ENCODE measurements around the gene PLA2G4E. TPM values are rescaled to one million over a fixed set of nuclear protein-coding genes. Genes with fewer than 3 reads are reported as not detected.

The PLA2G4E gene
- total RNA-seq, 1 donor: not detected

DNA sequence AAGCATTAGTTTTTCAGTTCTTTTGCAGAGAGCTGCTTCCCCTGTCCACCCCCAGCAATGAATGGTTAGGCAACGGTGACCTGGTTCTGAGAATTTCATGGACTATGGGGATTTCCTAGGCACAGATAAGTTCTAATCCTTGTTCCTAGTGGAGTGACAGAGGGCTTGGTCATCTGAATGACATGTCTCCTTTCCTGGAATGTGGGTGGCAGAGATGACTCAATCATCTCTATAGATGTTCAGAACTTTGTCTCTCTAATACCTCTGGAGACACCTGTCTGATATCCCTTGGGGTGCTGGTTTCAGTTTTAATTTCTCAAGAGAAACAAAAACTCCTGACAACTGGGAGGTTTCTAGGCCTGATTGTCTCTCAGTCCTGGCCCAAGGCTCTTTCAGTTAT lies 10.4 kb downstream of the PLA2G4E start:
- H3K4me3 ChIP-seq (ENCODE audit: low read depth, low read length): no peak overlapping the region
- DNase-seq (ENCODE audit: low read depth): no peak
- TF ChIP-seq, protein P1, sequence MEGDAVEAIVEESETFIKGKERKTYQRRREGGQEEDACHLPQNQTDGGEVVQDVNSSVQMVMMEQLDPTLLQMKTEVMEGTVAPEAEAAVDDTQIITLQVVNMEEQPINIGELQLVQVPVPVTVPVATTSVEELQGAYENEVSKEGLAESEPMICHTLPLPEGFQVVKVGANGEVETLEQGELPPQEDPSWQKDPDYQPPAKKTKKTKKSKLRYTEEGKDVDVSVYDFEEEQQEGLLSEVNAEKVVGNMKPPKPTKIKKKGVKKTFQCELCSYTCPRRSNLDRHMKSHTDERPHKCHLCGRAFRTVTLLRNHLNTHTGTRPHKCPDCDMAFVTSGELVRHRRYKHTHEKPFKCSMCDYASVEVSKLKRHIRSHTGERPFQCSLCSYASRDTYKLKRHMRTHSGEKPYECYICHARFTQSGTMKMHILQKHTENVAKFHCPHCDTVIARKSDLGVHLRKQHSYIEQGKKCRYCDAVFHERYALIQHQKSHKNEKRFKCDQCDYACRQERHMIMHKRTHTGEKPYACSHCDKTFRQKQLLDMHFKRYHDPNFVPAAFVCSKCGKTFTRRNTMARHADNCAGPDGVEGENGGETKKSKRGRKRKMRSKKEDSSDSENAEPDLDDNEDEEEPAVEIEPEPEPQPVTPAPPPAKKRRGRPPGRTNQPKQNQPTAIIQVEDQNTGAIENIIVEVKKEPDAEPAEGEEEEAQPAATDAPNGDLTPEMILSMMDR (IDR thresholded peaks at IDR 0.05; ENCODE audit: insufficient read depth, low read depth, low read length): no peak

GRCh38 chr15:42009474-42009873 lies 11.4 kb downstream of the PLA2G4E start:
- no peak overlapping the region for H3K4me3 ChIP-seq (ENCODE audit: low read depth, low read length)
- TF ChIP-seq, protein P1 (IDR thresholded peaks at IDR 0.05; ENCODE audit: insufficient read depth, low read depth, low read length): no peak
- DNase-seq (ENCODE audit: low read depth): no peak

- H3K4me3 ChIP-seq (ENCODE audit: low read depth, low read length): no peak overlapping the region
- no peak for DNase-seq (ENCODE audit: low read depth)
- TF ChIP-seq, protein P1 (IDR thresholded peaks at IDR 0.05; ENCODE audit: insufficient read depth, low read depth, low read length): no peak
These were observed 11.8 kb downstream of the PLA2G4E start for GRCh38 chr15:42009022-42009421.

- TF ChIP-seq, protein P1 (IDR thresholded peaks at IDR 0.05; ENCODE audit: insufficient read depth, low read depth, low read length): no peak
- no peak for DNase-seq (ENCODE audit: low read depth)
These were observed 13.5 kb downstream of the PLA2G4E start for GRCh38 chr15:42007386-42007785.

GRCh38 chr15:42002333-42002732 lies 18.5 kb downstream of the PLA2G4E start:
- DNase-seq (ENCODE audit: low read depth): no peak
- no peak overlapping the region for H3K4me3 ChIP-seq (ENCODE audit: low read depth, low read length)
- TF ChIP-seq, protein P1 (IDR thresholded peaks at IDR 0.05; ENCODE audit: insufficient read depth, low read depth, low read length): no peak

More at GRCh38 chr15:42007386-42007785, 13.5 kb downstream of the PLA2G4E start:
- H3K4me3 ChIP-seq (ENCODE audit: low read depth, low read length): no peak overlapping the region

DNA sequence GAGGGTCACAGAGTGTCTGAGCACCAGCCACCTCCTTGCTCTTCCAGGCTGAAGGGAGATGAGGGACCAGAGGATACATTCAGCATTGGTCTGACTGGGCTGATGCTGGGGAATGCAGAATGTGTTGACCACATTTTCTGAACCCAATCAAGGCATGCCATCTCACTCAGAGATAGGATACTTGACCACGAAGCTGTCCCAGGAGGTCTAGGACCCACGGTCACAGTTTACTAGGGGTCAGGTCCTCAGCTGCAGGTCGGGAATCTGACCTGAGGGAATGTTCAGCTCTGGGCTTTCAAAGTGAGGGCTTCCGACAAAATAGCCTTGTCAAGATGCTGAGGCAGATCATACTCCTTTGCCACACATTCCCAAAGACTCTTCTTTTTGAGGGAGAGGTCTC lies 19.6 kb downstream of the PLA2G4E start:
- H3K4me3 ChIP-seq (ENCODE audit: low read depth, low read length): no peak overlapping the region

More for the DNA sequence above, 19.6 kb downstream of the PLA2G4E start:
- DNase-seq (ENCODE audit: low read depth): no peak
- TF ChIP-seq, protein P1 (IDR thresholded peaks at IDR 0.05; ENCODE audit: insufficient read depth, low read depth, low read length): no peak

Measured in fibroblast of villous mesenchyme (primary cell).